Eye (tissue), 1 donor: ENCODE data around the gene RPS21.
"Not testable (repeated sequence)": the region's sequence is repeated elsewhere in the genome, so short reads cannot be mapped to it uniquely, and the experiment has no call there.

ENCODE experiments used
- DNase-seq: peaks from one replicate; pipeline ENCODE4 v3.0.0-alpha.2; 2015

The RPS21 gene

DNA sequence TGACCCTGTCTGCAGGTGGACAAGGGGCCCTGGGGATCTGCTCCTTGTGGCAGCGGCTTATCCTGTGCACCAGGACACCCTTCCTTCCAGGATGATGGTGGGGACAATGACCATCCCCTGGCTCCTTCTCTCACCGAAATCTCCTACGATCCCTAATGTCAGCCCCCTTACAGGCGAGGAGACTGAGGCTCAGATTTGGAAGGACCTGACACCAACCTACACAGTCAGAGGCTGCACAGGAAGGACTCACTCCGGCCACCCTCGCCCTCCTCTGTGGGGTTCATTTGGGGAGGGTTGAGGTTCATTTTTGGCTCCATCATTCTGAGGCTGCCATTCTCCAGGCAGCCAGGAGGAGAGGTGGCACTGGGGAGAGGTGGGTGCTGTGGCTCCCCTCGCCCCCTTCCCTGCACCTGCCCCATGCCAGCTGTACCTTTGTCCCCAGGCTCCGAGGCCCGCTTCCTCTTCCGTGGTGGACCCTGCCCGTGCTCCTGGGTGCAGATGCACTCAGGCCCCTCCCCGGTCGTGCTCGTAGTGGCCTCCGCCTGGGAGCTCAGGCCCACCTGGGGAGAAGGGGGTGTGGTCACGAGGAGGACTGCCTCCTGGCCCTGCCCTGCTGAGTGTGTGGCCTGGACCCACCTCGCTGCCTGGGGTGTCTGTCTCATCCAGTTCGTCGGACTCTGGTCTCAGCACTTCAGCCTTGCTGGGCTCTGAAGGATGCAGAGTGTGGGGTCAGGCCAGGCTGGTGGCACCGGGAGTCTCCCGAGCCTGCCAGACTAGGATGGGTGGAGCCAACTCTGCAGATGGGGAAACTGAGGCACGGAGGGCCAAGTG is 25.5 kb downstream of the RPS21 start:
- DNase-seq, result no peak

DNA sequence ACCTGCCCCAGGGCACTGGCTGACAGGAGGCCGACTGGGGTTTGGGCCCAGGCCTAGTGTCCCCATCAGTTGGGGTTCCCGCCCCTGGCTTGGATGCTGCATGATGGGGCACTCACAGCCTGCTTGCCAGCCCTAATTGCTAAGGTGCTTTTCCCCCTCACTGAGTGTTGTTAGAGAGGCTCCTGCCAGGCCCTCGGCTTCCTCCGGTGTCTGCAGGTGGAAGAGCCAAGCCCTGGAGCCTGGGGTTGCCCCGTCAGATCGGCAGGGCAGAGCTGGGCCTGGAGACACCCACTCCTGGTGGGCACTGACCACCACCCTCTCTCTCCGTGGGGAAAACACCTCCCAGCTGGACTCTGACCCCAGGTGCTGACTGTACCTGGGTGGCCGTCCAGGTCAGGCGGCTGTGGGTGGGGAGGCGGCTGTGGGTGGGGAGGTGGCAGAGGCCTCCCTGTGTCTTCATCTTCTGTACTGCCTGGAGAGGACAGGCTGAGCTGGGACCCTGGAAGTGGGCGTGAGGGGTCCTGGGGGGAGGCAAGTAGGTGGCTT is 26.2 kb downstream of the RPS21 start:
- DNase-seq, result no peak

DNA sequence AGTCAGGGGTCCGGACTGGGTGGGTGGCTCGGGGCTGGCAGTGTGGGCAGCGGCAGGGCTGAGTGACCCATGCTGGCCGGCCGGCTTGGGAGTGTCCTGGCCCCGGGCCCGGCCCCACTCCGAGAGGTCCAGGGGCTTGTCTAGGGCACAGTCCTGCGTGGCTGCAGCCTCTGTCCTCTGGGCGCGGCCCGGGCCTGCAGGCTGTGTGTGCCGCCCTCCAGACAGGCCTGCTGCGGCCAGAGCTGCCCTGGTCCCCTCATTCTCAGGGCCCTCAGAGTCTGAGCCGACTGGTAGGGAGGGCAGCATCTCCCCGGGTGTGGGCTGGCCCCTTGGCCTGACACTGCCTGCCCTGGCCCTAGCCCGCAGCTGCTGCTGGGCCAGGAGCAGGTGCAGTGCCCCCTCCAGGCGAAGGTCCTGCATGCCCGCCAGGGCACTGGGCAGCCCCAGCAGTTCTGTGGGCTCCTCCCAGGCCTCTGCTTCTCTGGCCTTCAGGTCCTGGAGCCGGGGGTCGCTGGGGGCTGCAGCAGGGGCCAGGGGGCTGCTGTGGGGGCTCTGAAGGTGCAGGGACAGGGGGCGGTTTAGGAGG is 27.1 kb downstream of the RPS21 start:
- DNase-seq, result no peak

DNA sequence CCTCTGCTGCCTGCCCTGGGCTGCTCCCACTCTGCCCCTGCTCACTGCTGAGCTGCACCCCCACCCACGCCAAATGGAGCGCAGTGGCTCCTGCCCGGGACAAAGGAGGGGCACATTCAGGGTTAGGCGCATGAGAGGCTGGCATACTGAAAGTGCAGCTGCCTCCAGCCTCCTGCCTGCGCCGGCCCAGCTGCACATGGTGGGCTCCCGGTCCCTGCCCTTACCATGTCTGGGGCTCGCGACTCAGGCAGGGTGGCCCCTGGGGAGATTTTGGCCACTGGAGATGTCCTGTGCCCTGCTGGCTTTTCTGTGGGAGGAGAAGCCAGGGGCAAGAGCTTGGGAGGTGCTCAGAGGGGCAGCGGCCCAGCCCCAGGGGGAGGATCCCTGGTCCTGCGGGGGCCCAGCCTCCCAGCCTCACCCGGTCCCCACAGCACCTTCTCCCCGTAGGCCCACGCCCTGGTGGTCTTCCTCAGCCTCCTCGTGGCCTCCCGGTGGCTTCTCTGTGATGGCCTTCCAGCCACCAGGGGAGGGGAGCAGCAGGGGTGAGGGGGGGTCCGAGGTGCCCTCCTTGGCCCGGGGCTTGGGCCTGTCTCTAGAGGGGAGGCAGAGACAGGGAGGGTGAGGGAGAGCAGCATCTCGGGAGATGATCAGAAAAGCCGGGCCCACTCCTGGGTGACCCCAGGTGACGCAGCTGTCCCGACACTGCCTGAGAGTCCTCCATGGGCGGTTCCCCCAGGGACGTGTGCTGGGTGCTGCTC is 28.6 kb downstream of the RPS21 start:
- DNase-seq, result no peak

DNA sequence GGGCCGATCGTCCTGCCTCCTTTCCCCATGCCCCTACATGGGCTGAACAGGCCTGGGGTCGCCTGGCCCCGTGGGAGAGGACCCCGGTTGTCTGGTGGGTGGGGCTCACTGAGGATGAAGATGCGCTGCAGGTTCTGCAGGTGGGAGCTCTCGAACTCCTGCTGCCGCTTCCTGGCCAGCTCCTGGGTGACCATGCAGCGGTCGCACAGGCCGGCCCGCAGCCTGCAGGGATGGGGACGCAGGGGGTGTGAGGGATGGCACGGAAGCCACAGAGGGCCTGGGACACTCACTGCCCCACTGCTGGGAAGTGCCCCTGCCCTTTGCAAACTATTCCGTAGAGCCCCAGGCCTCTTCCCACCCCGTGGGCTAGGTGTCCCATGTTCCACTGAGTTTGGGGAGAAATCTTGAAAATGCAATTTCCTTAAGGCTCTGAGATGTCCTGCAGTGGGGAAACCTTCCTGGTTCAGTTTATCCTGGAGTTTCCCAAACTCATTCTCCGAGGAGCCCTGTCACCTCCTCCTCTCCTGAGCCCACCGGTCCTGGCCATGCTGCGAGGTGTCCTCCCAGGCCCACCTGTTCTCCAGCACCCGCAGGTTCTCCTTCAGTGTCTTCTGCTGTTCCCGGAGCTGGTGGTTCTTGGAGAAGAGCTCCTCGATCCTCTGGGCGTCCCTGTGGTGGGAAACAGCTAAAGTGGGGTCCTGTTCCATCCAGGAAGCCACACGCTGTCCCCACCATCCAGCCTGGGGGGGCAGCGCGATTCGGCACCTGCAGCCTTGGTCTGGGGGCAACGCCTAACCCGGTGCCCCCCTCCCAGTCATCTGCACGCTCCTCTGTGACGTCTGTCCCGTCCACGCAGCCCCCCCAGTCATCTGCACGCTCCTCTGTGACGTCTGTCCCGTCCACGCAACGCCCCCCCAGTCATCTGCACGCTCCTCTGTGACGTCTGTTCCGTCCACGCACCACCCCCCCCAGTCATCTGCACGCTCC is 30.0 kb downstream of the RPS21 start:
- no peak for DNase-seq

DNA sequence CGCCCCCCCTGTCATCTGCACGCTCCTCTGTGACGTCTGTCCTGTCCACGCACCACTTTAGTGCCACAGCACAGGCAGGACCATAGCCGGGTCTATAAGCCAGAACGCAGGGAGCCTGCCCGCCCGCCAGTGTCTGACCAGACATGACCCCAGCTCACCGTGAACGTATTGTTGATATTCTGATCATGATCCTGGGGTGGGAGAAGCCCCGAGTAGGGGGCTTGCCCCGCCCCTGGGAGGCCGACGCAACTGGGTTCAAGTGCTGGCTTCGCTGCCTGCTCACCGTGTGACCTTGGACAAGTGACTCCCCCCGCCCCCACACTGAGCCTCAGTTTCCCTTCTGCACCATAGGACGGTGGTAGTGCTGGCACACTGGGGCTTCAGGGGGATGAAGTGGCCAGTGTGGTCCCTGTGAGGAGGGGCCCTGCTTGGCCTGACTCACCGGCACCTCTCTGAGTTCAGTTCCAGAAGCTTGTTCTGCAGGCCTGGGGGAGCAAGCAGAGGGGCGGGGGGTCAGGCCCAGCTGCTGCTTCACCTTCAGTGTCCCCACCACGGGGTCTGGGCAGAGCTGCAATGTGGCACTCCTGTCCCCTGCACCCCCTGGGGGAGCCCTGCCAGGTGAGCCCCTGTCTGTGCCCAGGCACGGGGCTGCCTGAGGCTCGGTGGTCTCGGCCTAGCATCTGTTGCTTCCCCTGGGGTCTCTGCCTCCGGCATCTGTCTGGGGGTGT is 31.2 kb downstream of the RPS21 start:
- no peak for DNase-seq

DNA sequence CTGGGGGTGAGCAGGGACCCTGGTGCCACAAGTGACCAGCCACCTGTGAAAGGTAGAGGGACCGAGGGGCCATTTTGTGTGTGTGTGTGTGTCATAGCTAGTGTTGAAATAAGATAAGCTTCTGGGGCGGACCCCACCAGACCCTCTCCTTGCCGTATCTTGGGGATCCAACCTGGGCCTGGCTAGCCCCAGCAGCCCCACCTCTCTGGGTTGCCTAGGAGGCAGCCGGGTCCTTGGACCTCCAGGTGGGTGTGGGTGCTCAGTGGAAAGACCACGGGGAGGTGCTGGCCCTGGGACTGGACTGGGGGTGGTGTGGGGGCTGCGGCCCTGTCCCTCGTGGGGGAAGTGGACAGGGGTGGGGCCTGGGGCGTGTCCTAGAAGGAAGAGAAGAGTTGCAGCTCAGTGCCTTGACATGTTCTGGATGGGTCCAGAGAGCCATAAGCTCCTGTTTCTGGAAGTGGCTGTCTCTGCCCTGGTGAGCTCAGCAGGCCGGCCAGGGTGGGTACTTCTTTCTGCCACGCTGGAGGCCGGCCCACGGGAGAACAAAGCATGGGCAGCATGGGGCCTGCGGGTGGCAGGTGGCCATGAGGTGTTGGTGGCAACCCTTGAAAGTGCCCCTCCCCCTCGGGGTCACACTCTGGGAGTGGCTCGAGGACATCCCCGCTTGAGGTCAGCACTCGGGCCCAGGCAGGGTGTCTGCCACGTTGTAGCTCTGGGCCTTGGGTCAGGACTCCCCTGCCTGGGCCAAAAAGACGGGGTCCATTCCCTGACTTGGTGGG is 32.0 kb downstream of the RPS21 start:
- DNase-seq, result no peak

DNA sequence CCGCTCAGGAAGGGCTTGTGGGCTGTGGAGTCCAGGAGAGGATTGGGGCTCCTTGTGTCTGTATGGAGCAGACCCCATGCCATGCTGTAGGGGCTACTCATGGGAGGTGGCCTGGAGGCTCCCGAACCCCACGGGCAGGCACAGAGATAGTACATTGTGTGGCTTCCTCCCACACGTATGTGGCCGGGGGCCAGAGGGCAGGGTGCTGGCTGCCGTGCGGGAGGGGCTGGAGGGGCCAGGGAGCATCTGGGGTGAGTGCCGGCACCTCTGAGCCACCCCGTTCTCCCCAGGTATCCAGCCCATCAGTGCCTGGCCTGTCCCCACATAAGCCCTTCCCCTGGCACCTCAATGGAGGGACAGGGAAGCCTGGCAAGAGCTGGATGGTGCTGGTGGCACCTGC is 32.9 kb downstream of the RPS21 start:
- no peak for DNase-seq

DNA sequence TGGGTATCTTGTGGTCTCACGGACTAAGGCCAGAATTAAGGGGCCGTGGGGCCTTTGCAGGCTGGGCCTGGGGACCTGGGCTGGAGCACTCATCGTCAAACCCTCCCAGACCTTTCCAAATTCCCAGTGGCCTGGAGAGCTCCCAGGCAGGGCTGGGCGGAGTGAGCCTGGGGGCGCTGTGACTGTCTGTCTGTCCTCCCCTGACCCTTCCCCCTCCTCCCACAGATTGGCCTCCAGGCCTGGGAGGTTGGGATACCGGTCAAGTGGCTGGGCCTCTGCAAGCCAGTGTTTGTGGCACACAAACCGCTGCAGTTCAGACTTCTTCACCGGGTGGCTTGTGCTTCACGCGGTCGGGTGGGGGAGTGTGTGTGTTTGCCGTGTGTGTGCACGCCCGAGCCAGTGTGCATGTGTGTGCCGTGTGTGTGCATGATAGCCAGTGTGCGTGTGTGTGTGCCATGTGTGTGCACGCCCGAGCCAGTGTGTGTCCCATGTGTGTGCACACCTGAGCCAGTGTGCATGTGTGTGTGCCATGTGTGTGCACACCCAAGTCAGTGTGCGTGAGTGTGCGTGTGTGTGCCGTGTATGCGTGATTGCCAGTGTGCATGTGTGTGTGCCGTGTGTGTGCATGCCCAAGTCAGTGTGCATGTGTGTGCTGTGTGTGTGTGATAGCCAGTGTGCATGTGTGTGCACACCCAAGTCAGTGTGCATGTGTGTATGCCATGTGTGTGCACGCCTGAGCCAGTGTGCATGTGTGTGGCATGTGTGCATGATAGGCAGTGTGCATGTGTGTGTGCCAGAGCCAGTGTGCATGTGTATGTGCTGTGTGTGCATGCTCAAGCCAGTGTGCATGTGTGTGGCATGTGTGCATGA is 34.2 kb downstream of the RPS21 start:
- DNase-seq, result no peak

DNA sequence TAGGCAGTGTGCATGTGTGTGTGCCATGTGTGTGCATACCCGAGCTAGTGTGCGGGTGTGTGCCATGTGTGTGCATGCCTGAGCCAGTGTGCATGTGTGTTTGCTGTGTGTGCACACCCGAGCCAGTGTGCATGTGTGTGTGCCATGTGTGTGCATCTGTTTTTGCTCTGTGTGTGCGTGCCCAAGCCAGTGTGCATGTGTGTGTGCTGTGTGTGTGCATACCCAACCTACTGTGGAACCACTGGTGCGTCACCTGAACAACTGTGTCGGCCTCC is 34.8 kb downstream of the RPS21 start:
- no peak for DNase-seq

DNA sequence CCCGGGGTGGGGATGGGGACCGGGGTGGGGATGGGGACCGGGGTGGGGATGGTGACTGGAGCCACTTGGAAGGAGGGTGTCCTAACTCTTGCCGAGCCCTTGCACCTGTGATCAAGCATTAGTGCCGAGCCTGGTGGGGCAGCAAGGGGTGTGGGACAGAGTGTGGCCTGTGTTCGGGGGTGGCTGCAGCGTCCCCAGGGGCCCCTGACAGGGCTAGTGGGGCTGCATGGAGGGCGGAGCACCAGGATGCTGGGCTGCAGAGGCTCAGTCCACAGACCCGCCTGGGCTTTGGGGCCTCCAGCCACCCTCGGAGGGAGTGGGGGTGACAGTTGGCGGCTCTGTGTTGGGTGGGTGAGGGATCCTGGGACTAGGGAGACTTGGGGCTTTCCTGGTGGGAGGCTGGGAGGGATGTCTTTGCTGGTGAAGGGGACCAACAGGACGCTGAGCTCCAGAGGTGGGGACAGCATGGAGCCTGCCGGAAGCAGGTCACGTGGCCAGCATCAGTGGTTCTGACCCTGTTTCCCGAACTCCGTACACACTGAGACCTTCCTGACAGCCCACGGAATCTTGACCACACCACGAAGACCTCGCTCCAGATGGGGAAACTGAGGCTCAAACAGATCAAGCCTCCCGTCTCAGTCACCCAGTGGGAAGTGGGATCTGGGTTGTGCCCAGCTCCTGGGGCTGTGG is 35.9 kb downstream of the RPS21 start:
- no peak for DNase-seq

DNA sequence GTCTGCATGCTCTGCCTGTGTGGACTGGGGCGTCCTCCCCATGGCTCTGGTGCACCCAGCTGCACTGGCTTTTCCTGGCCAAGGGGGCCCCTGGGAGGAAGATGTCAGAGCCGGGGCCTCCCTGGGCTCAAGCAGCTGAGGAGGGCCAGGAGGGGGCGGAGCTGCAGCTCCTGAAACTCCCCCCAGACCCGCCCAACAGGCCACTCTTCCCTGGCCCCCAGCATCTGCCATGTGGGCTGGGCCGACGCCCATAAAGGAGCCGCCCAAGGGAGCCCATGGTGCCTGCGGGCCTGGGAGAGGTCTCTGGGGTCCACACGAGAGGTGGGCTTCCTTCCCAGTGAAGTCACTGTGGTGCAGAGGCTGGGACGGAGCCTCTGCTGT is 36.4 kb downstream of the RPS21 start:
- no peak for DNase-seq

DNA sequence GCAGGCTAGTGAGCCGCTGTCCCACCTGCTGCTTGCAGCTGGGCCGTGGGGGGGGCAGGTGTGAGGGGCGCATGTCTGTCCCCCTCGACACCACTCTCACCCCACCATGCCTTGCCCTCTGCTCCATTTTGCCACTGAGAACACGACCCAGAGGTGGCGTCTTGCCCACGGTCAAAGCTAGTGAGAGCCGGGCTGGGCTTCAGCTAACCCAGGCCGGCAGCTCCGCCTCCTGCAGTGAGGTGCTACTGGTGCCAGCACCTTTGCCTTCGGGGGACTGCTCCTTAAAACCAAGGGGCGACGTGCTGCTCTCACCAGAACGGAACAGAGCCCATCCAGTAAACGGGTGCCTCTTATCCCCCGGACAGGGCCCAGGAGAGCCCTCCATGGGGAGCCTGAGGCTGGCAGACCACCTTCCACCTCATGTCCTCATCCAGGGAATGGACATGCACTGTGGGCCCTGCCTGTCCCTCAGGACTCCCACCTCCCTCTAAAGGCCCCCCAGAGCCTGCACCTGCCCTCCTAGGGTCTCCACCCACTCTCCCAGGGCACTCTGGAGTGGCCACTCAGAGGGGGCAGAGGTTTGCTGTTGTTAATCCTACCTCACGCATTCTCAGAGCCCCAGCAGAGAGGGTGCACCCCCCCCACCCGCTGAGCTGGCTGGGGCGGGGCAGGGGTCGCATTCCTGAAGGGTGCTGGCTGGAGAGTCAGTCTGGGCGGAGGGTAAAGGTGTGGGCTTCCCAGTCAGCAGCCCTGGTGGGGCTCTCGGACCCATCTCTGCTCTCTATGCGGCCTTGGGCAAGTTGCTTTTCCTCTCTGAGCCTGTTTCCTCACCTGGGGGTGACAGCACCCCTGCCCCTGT is 37.6 kb downstream of the RPS21 start:
- no peak for DNase-seq

DNA sequence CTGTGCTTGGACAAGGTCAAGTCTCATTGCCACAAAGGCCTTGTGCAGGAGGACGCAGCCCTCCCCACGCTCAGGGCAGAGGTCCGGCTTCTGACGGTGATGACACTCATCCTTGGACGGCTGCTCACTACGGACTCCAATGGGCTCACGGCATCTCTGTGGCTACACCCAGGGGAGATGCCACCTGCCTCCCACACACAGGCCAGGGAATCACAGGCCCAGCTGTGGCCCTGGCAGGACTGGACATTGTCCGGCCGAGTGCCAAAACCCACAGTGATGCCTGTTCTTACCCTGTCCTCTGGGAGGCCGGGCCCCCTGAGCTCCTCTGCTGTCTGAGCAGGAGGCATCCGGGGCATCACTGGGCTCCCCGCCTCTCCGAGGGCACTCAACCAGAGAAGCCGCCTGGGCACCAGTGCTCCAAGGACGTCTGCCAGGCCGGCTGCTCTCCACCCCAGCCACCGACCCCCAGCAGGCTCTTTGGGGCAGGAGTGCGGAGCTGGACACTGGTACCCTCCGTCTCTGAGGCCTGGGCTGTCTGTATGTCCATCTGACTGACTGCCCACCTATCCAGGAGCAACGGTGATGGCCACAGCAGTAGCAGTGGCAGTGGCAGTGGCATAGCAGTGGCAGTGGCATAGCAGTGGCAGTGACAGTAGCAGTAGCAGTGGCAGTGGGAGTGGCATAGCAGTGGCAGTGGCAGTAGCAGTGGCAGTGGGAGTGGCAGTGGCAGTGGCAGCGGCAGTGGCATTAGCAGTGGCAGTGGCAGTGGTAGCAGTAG is 38.6 kb downstream of the RPS21 start:
- DNase-seq, result no peak

DNA sequence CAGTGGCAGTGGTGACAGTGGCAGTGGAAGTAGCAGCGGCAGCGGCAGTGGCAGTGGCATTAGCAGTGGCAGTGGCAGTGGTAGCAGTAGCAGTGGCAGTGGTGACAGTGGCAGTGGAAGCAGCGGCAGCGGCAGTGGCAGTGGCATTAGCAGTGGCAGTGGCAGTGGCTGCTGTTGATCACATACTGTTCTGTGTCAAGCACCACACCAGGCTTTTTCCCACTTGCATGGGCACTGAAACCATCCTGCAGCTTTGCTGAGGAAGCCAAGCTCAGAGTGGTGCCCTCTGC is 39.1 kb downstream of the RPS21 start:
- not testable (repeated sequence) for DNase-seq

DNA sequence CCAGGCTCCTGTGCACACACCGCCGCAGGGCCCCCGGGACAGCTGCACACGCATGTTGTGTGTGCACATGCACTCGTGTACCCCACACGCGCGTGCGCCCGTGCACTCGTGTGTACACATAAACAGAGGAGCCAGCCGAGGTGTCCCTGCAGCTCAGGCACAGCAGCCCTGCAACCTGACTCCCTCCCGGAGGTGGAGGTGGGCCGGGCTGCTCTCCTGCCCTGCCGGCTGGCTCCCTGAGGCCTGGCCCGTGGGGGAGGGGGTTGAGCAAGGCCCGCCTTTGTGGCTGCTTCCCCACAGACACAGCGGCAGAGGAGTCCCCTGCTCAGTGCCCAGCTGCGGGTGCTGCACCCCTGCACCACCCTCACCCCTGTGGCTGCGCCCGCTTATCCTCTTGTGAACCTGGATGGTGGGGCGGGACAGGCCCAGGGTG is 39.8 kb downstream of the RPS21 start:
- no peak for DNase-seq

DNA sequence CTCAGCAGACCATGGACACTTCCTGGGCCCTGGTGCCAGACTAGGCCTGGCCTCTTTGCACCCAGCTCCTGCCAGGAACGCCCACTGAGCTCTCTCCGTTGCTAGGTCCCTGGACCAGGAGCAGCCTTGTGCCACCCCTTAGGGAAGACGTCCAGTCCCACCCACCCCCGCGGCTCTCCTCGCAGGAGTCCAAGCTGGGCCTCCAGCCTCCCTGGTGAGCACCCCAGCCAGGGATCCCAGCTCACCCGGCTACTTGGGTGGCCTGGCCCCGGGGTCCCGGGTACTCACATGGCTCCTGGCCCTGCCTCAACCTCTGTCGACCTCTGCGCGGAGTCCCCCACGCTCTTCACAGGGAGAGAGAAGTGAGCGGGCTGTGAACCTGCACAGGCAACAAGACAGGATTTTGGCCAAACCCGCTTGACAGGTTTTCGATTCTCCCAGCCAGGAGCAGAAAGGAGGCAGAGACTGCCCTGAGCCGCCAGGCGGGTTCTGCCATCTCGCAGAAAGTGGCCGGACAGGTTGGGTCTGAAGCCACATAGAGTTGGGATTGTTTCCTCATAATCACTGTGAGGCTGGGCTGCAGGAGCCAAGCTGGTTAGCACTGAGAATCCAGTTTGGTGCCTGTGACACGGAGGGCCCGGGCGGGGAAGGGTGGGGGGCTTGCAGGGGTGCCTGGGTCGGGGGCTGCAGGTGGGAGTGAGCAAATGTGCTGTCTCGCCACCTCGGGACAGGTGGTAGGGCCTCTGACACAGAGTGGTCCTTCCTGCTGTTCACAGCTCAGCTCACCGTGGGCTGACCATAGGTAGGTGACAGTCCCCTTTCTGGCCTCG is 40.5 kb downstream of the RPS21 start, which contains the start of gene RBBP8NL:
TSS of gene RBBP8NL (minus strand) at position 368 of the 830 bp plus-strand sequence. CDS start 7,892 bp downstream, outside the sequence.
- DNase-seq, result peak; percentile 58
